SH-SY5Y (cell line): Measurements from ENCODE around the gene UBR4.

ENCODE experiments used
- GATA2 ChIP-seq: IDR thresholded peaks from 2 replicates; pipeline ENCODE4 v1.6.1; 2011; ENCODE audit warnings: mild to moderate bottlenecking, low read depth, low read length
- GATA3 ChIP-seq: IDR thresholded peaks from 2 replicates; pipeline ENCODE4 v1.6.1; 2011; ENCODE audit warnings: low read depth, mild to moderate bottlenecking, low read length, moderate library complexity

UBR4 gene

GRCh38 chr1:19179597-19180264 lies 30.3 kb downstream of the UBR4 start:
- TF ChIP-seq GATA3 = no peak
- TF ChIP-seq GATA2 = no peak

- TF ChIP-seq GATA2 (no peak), GATA3 (no peak)
Observed at GRCh38 chr1:19178734-19179398, 31.2 kb downstream of the UBR4 start.

- no peak for TF ChIP-seq GATA2
- no peak for TF ChIP-seq GATA3
Observed at GRCh38 chr1:19177811-19178210, 32.3 kb downstream of the UBR4 start.

DNA sequence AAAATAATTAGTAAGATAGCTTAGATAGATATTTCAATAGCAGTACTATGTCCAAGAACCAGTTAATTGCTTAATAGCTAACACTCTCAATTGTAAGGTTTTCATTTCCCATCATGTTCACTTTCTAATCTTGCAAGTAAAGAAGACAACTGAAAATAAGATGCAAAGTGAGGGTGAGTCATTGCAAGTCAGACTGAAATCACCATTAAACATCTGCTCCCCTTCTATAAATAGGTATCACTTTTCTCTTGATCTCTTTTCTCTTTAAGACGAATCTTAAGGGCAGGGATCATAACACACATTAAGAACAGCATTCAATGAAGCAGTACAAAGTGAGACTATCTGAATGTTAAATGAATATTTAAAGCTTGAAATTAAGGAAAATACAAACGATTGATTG lies 40.4 kb downstream of the UBR4 start:
- TF ChIP-seq GATA2 = no peak
- no peak for TF ChIP-seq GATA3

GRCh38 chr1:19167140-19167539 lies 42.9 kb downstream of the UBR4 start:
- TF ChIP-seq GATA3 (no peak), GATA2 (no peak)

- TF ChIP-seq GATA2 = no peak
- no peak for TF ChIP-seq GATA3
Observed at GRCh38 chr1:19166066-19166465, 44.0 kb downstream of the UBR4 start.

DNA sequence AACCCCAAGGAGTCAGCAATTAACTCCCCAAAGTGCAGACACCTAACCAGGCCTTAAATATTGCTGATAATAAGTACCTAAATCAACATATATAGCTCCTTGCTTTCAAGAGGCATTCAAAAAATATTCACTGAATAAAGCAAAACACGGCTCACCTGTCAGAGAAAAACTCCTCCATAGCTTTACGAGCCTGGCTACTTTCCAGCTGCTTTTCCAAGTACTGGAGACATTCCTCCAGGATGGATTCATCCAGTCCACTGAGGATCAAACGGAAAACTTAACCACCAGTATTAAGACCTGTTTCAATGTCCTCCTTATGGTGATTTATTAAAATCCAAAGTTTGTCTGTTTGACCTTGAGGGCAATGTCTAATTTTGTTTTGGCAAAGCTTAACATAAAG lies 44.6 kb downstream of the UBR4 start:
- TF ChIP-seq GATA2 = no peak
- TF ChIP-seq GATA3 = no peak

- TF ChIP-seq GATA2 (no peak), GATA3 (no peak)
Observed at GRCh38 chr1:19164274-19165015, 45.6 kb downstream of the UBR4 start.

- TF ChIP-seq GATA3 (no peak), GATA2 (no peak)
Observed at GRCh38 chr1:19163261-19163660, 46.8 kb downstream of the UBR4 start.

DNA sequence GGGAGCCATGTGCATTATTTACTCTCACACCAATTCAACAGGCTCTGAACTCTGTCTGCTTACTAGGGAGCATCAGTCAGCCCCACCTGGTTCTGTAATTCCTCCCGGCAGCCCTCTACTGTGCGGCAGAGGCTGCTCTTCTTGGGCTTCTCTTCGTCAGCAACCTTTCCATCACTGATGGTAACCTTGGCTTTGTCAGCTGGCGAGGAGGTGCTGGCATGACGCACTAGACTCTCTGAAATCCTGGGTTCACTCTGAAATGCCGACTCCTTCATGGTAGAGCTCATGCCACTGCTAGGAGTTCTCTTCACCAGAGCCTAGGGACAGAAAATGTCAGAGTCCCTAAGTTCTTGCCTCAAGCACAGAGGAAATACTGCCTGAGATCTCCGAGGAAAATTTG lies 49.2 kb downstream of the UBR4 start:
- TF ChIP-seq GATA2 (no peak), GATA3 (no peak)

GRCh38 chr1:19157653-19158052 lies 52.4 kb downstream of the UBR4 start:
- TF ChIP-seq GATA3 (no peak), GATA2 (no peak)

- no peak for TF ChIP-seq GATA2
- TF ChIP-seq GATA3 = no peak
Observed at GRCh38 chr1:19156676-19157075, 53.4 kb downstream of the UBR4 start.

DNA sequence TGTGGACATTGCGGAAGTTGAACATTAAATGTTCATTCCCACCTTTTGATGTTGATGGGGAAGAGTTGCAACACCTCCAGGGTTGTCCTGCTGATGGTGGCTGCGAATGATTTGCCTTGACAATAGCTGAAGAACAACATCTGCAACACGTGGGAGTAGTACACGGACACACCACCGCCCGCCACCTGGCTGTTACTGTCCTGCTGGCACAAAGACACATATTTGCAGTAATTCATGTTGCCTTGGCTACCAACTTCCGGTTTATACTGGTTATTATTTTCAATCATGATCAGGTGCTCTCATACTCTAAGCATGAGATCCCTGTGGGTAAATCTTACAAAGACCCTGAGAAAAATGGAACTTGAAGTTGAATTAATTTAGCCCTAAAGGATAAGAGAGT lies 55.2 kb downstream of the UBR4 start:
- TF ChIP-seq GATA3 (no peak), GATA2 (no peak)

DNA sequence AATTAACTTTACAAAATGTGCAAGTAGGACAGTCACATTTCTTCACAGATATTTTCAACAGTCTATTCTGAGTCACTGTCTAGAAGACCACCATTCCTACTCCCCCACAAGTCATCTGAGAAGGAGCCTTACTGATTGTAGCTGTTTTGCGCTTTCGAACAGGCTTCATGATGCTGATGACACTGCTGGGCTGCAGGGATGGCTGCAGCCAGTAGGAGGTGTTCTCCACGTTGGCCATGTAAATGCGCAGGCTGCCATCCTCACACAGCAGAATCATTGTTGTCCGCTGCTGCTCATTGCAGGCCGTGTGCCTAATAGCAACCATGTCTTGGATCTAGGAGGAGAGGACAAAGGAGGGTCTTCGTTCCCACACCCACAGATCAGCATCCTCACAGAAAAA lies 56.9 kb downstream of the UBR4 start:
- TF ChIP-seq GATA3 (no peak), GATA2 (no peak)

DNA sequence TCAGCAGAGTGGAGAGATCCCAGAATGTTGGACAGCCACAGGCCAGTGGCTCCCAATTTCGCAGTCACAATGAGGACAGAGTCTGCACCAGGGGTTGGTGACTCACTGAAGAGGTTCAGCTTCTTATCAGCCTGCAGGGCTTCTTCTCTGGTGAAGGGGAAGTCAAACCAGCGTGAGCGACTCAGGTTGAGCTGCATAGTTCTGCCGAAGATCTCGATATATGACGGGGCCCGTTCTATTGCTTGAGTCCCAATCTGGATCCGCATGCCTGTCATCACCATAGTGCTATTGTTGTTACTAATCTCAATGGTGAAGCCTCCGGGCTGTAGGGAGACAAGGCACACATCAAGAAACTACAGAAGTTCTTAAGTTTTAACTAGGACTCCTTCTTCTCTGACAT lies 58.5 kb downstream of the UBR4 start:
- TF ChIP-seq GATA2 (no peak), GATA3 (no peak)
